Hematopoietic multipotent progenitor cell treated with erythropoietin and hydrocortisone succinate and interleukin-3 and kit ligand, for 17 days (in vitro differentiated cells): ENCODE results near the gene CCDC191.
A peak's percentile ranks its signal among the peaks of the same experiment; 100 is the strongest.

Source experiments
- DNase-seq: peaks from one replicate; pipeline ENCODE4 v3.0.0-alpha.2; 2015; ENCODE audit warnings: low spot score

CCDC191 gene

DNA sequence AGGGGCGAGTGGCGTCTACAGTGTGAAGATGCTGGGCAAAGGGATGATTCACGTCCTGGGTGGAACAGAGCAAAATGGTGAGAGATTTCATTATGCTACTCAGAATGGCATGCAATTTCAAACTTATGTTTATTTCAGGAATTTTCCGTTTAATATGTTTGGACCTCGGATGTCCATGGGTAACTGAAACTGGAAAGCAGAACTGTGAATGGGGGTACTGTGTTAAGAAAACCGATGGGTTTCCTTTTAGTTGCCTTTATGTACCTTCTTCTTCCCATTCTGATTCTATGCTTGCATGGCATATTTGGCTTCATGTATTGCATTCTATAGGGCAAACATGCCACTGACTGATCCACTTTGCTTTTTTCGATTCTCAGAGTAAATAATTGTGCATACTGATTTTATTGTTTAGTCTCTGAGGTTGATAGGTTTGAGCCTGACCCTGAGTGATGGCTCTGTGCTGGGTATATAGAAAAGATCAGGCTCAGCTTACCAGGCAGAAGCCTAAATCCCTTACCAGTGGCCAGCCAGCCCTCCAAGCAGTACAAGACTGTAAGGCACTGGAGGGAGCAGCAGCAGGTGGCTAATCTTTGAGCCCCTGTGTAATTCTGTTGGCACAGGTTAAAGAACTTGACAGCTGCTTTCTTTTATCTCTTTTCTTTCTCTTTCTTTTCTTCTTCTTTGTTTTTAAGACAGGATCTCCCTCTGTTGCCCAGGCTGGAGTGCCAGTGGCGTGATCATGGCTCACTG lies 4.8 kb upstream of the CCDC191 start:
- no peak for DNase-seq

DNA sequence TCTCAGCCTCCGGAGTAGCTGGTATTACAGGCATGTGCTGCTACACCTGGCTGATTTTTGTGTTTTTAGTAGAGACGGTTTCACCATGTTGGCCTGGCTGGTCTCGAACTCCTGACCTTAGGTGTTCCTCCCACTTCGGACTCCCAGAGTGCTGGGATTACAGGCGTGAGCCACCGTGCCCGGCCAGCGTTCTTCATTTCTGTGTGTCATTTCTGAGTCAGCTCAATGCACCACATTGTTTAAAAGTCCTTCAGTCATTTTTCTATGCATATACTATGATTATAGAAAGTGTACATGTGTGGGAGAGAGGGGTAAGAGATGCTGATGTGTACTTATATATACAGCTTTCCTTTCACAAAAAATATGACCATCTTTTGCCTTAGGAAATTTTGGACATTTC lies 2.3 kb upstream of the CCDC191 start:
- no peak for DNase-seq

DNA sequence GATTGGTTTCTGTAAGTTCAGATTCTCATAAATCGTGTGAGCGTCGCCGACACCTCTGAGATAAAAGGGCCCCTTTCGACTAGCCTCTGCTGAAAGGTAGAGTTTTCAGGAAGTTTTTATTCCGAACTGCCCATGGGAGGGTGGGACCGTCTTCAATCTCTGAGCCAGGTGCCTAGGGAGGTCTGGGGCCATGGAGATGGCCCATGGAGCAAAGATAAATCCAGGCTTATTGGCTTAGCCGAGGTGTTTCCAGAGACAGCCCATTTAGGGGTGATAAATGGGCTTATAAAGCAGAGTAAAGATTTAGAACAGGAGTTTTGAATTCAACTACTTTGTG lies 653 bp upstream of the CCDC191 start:
- no peak for DNase-seq

DNA sequence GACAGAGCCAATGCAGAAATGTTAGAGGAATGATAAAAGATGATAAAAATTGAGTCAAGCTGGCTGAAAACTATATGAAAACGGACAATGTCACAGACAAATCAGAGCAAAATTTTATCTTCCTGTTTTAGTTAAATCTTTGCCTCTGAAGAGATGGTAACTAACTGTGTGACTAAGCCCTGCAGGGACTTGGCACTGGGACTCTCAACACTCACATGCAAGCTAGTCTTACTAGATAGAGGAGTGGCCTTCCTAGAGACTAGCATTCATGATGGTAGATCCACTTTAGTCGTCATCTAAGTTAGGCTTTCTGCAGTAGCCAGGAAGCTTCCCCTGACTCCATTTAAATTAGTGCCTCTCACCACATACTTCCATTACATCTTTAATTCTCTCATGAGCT lies 4.1 kb downstream of the CCDC191 start:
- no peak for DNase-seq

DNA sequence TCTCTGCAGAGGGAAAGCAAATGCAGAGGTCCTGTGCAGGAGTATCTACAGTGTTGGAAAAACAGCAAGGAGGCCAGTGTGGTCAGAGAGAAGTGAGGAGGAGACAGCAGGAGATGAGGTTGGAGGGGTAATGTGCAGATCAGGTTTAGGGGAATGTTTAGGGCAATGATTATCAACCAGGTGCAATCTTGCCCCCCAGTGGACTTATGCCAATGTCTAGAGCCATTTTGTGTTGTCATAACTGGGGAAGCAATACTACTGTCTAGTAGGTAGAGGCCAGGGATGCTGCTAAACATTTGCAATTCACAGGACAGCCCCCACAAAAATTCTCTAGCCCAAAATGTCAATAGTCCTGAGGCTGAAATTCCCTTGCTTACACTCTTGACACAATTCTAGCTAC lies 13.1 kb downstream of the CCDC191 start:
- DNase-seq = peak; percentile 12

DNA sequence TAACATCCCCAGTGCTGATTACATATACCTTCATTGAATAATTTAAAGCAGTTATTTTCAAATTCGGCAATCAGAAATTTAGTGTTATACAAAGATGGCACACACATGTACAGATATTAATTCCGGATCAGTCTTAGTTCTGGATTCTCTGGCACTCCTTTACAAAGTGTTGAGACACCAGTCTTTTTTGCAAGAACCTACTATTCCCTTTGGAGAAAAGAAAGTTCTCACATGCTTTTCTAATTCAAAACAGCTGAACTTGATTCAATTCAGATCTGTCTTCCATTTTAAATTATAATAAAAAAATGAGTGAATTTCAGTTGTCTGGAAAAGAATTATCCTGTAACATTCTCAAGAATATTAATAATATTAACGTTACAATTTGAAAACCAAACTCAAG lies 20.4 kb downstream of the CCDC191 start:
- DNase-seq = no peak

DNA sequence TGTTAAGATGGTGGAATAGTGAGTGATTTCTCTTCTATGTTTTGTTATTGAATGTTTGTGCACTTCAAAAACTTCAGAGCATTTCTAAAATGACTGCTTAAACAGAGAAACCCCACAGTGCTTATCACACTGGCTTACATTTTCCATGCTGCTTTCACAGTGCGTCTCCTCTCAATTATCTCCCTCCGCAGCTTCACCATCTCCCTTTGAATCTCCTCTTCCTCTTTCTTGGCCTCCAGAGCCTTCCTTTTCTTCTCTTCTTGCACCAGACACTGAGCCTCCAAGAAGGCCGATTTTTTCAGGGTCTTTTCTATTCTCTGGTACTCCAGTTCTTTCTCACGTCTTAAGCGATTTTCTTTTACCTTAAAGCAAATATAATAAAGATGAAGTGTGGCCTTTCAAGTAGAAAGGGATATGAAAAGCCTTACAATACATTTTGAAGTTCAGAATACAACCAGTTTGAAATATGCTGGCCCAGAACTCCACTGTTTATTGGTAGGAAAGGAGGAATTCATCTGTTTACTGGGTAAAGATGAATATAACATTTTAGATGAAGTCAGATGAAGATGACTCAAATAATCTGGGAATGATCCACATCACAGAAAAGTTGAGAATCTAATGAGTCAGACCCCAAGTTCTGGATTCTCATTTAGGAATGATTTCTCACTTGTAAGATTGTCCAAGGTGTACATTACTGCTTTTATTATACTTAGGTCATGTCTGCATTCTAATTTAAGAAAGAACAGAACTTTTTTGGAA lies 21.4 kb downstream of the CCDC191 start:
- DNase-seq = peak; percentile 36

DNA sequence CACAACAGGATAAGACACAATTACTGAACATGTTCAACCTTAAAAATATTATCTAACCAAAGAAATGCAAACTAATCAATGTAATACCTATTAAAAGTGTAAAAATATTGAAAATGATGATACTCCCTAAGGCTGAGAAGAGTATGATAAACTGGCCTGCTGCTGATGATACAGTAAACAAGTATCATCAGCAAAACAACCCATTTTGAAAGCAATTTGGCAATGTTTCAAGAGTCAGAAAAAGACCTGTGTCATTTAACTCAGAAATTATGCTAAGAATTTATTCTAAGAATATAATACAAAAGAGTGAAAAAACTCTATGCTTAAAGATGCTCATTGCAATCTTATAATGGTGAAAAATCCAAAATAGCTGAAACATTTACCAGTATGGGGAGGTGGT lies 22.1 kb downstream of the CCDC191 start:
- DNase-seq = peak; percentile 64

DNA sequence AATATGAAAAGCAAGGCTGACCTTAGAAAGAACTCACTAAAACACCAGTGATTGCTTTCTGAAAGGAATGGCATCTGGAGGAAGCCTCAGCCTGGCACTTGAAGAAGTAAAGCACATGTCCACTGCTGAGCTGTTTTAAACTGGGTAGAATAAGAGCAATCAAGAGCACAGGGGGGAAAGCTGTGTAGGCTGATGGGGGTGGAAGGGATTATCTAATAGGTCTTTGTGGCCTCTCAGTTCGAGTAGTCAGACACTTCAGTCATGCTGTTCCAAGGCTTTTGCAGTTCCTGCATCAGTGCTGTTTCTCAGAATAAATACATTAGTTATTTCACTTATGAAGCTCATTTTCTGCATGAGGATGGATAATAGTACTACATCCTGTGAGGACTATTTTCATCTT lies 22.6 kb downstream of the CCDC191 start:
- DNase-seq = no peak

DNA sequence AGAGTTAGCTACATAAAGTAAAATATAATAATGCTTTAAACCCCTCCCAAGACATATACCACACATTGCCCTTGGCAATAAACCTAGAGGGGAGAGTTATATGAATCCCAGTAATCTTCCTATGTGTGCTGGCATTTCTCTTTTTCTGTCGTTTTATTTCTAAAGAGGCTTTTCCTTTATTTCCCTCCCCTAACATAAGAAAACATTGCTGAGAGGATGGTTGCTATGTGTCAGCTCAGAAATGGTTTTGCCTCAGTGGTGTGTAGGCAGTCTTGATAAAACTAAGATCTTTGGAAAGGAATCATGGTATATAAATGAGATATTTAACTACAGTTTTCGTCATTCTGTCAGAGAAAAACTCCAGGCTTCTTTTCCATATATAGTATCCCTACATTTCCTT lies 30.0 kb downstream of the CCDC191 start:
- no peak for DNase-seq

DNA sequence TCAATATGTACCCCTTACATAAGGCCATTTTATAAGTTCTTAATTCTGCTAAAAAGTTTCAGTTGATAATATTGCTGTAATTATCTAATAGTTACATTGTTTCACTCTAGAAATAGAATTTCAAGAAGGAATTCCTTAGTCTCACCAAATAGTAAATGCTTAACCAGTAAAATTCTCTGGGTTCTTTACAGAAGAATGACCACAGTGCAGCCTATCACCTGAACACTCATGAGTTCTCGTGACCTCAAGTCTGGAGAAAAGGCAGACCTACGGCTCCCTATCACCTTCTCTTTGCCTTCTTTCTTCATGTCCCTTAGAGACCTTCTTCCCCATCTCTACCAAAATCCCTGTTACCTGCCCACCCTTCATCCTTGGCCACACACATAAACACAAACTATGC lies 30.9 kb downstream of the CCDC191 start:
- DNase-seq = no peak

DNA sequence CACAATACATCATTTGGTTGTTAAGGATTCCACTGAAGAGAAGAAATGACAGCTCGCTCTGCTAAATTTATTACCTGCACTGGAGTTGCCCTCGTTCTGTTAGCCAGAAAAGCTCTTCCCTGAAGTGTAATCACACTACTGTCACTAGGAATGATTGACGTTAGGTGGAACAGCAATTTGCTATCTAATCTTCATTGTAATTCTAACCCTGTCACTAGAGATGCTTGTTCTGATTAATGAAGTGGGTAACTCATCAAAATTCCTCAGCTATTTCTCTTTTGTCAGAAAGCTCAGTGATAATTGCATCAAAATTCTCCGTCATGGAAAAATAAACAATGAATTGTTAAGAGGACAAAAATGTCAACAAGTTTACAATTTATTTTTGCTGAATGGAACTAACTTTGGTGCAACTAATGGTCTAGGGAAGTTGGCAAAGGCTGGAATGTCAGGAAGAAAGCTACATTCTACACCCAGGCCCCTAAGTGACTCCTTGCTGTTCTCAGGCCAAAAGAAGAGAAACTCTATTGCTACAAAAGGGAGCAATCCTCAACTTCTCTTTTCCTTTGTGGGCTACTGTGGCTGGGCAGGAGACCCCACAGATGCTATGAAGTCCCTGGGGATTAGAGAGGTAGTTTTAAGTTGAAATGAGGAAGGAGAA lies 34.1 kb downstream of the CCDC191 start:
- DNase-seq = no peak

DNA sequence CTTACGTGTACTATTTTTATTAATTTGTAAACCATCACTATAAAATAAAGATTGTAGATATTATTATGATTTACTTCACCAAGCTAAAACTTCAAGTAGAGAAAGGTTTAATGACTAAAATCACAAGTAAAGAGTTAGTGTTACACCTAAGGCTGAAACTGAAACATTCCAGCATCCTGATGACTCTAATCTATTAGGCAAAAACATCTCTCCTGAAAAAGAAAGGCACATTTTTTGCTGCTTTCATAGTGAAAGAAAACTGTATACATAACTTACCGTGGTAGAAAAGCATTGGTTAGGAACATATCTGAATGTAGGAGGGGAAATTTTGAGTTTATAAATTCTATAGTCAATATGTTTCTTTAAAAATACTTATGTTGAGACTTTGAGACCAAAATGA lies 35.4 kb downstream of the CCDC191 start:
- DNase-seq = no peak

DNA sequence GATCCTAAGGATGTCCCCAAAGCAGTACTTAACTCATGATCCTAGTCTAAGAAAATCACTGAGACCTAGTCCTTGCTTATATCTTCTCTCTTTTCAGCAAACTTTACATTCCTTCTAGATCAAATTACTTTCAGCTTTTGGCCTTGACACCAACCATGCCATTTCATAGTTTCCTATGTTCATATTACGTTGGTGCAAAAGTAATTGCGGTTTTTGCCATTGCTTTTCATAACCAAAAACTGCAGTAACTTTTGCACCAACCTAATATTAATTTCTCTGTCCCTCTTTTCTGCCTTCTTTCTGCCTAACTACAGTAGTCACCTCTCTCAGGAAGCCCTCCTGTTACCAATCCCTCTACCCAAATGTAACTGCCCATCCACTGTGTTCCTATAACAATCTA lies 36.8 kb downstream of the CCDC191 start:
- no peak for DNase-seq

DNA sequence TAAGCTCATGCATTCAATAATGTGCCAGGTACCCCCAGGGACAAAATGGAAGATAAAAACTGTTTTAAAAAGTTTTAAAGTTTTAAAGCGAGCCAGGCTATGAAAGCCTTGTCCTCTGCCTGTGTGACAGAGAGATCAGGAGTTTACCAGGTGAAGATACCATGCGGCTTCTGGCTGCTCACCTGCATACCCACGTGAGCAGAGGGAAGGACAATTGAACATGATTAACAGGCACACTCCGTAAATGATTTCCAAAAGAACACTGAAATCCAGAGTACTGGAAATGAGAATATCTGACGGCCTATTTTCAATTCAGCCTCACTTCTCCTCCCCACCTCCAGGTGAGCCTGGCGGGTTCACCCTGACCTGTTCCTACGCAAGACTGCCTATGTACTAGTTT lies 42.1 kb downstream of the CCDC191 start:
- no peak for DNase-seq

DNA sequence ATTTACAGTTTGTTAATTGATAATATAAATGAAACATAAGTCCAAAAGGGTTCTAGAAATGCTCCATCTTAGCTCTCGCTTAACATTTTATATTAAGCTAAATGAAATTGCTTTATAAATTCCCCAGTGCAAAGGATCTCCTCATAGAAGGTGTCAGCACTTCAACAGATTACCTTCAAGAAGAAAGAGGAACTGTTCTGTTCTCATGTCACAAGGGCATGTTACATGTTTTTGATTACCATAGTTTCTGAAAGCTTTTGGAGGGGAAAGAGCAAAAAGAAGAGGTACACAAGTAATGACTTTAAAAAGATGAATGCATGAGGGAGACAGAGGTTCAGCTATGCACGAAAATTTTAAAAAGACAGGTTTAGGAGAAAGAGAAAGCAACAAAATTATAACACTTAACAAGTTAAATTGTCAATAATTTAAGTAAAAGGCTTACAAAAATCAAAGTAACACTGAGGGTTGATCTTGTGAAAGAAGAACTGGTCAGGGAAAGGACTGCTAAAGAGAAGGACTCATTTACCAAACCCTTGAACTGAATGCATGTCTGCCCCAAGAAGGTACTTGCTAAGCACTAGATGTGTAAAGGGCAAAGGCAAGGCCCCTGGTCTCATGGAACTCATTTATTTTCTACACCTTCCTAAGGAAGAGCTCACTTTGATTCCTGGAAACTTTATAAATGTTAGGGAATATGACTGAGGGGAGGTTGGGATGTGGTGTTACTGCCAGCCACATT lies 45.1 kb downstream of the CCDC191 start:
- no peak for DNase-seq

DNA sequence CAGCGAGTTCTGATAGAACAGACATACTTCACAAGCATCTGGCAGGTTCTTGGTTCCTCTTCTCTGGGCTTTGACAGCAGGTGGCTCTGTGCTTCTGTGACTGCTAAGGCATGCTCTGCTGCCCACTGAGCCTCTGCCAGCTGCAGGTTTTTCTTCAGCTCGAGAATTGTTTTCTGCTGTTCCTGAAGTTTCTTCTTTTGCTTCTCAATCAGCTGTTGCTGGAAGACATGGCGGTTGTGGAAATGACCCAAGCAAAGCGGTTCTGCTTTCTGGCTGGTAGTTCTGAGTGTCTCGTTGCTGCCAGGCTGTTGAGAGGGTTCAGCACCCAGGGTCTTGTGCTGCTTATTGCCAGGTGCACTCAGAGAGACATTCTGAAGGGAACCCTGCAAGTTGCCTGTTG lies 50.8 kb downstream of the CCDC191 start:
- no peak for DNase-seq

DNA sequence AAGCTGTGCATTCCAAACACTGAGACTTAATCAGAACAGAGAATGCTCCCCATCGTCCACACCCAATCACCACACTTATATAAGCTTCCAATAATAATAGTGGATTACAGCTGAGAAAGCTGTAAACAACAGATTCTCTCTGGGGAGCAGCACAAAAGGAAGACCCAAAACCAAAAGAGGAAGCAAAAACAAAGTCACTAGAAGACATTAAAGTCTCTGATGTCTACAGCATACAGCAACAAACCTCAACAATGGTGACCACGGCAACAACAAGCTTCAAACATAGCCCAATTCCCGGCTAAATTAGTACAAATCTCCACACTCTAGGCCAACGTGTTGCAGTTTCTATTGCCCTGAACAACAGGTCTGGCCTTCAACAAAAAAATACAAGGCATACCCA lies 70.8 kb downstream of the CCDC191 start:
- no peak for DNase-seq

DNA sequence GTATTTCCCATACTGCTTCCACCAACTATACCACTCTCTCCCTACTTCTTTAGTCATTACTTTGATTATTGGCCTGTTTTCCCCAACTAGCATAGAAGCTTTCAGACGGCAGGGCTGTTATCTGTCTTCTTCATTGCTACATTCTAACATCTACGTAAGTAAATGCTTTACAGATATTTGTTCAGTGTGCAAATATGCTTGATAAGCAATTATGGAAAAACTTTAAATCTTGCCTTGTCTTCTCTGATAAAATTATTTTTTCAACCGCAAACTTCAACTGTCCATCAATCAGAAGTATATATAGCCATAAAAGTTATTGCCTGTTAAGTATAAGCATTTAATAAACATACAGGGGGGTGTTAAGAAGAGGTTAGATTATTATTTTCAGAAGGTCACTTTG lies 72.8 kb downstream of the CCDC191 start:
- DNase-seq = no peak

DNA sequence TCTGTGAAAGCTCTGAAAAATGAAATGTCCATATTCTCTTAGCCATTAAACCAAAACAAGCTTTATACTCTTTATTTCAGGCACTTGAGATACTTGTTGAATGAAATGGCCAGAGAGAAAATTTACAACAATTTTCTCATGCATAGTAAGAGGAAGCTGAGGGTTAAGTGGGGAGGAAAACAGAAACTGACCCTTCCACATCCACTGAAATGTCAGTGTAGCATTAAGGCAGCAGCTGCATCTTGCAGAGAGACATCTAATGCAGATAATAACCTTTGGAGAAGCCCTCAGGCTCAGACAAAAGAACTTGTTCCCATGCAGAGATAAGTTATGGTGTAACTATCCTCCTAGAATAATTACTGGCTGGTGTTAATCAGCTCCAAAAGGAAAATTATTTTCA lies 74.5 kb downstream of the CCDC191 start:
- no peak for DNase-seq

DNA sequence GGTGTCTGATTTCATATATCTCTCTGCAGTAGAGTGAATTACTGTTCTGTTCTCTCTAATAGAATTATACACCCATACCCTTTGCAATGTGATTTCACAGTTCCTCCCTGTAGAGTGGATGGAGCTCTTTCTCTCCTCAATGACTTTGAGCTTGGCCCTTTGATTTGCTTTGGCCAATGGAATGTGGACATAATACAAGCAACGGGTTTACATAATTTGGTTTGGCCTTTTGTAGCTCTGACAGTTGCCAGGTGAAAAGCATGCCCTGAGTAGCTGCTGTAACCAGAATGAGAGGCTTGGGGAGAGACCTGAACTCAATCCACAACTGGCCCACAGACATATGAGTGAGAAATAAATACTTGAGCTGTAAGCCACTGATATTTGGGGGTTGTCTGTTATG lies 76.4 kb downstream of the CCDC191 start:
- DNase-seq = no peak

DNA sequence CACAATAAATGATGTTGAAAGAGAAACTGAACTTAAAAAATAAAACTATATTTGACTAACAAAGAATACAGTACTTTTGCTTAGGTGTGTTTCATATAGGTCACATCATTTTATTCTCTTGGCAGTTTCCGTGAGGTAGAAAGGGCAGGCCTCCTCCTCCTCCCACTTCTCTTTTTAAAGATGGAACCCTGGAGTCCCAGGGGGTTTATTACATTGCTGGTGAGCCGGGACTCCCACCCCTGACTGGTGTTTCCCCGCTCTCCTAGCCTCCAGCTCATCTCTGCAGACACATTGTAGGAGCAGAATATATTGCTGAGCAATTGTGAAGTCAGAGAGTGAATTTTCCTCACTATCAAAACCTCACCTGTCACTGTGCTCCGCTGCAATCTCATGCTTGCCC lies 78.5 kb downstream of the CCDC191 start:
- no peak for DNase-seq

DNA sequence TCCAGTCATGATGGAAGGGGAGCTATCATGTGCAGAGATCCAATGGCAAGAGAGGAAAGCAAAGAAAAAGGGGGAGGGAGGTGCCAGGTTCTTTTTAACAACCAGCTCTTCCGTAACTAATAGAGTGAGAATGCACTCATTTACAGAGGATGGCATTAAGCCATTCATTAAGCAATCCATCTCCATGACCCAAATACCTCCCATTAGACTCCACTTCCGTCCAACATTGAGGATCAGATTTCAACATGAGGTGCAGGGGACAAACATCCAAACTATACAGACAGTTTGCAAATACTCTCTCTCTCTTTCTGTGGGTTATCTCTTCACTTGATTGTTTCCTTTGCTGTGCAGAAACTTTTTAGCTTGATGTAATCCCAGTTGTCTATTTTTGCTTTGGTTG lies 87.3 kb downstream of the CCDC191 start:
- no peak for DNase-seq
